Dermis microvascular lymphatic vessel endothelial cell (primary cell): ENCODE data around the gene NREP. TPM values are rescaled to one million over a fixed set of nuclear protein-coding genes. Genes with fewer than 3 reads are reported as not detected.
"Not testable (repeated sequence)": the region's sequence is repeated elsewhere in the genome, so short reads cannot be mapped to it uniquely, and the experiment has no call there.

Experiments
- DNase-seq, 2 donors: peaks; one replicate each; pipeline versions ENCODE4 v3.0.0 to v3.0.0-alpha.2; 2010; ENCODE audit warnings: low read depth in 2 of 2
- total RNA-seq: library from RNA; depleted of rRNA; stranded (reverse); fragments of >200 nt; gene quantifications from 2 replicates; pipeline ENCODE4 v1.2.1, GENCODE V29; 2014

Gene NREP
- total RNA-seq, 1 donor from 2014 or later = 11.2 TPM

DNA sequence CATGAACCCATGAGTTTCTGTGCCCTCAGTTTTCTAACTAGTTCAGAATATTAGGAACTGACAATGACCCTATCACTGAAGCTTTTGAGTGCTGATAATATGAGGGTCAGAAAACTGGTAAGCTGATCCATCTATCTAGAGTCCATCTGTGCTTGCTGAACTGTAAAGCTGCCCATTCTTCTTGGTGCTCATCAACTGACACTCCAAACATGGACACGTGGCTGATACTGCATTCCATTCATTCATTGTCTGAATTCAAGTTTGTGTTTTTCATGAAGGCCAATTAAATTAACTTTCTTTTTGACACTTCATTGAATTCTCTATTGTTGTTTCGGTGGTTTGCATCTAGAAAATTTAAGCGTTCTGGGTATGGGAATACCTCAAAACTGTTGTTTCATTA, 17.6 kb downstream of the NREP start:
- no peak for DNase-seq

DNA sequence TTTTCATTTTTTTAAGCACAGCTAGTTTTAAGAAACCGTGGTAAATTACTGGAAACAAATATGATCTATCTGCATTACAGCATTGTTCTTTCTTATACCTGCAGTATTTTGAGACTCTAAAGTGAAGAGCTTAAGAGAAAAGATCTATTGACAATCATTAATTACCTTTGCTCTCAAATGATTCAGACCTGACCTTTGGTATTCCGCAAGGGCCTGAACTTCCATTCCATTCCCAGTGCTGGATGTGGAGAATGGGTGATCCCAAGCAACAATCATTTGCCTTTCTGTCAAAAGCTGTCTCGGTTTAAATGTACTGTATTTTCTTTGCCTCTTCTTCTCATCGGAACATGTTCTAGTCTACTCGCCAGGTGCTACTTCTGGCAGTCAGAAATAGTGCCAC, 18.9 kb downstream of the NREP start:
- DNase-seq = no peak

DNA sequence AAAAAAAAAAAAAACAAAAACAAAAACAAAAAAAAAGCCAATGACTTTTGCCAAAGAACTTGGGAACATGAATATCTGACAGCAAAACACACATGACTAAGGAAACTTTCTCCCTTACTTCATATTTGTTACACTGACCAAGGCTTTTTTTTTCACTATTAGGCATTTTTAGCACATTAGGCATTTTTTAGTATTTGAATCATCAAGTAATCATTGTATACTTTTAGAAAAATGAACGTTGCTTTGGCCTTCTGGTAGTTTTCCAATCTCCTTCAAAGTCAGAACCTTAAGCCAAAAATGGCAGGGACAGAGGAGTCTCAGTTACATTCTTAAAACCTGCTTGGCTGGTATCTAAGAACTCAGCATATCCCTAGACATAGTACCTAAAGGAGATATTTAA, 19.3 kb downstream of the NREP start:
- DNase-seq = no peak

DNA sequence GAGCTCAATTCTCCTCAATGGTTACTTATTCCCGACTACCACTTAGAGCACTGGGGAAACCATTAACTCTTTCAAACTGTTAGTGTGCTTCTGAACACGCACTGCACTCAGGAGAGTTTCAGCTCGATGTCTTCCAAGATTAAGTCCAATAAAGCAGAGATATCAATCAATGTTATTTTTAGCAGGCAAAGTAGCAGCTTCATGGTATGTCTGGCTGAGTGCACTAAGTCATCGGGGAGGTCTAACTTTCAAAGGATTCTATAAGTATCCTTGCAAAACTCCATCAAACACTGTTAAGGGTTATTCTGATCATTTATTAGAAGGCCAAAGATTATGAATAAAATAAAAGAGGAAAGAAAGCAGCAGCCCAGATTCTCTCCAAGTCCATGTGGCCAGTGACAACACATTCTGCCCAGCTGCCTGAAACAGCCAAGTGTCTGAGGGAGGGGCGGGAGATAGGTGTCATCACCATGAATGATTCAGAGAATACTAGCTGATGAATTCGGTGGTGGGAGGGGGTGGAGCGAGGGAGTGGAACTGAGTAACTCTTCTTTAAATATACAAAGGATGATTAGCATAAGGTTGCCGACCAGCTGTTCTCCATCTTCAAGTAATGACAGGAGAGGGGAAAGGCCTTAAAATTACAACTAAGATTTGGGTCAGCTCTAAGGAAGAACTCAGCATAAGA, 21.3 kb downstream of the NREP start:
- DNase-seq = no peak

DNA sequence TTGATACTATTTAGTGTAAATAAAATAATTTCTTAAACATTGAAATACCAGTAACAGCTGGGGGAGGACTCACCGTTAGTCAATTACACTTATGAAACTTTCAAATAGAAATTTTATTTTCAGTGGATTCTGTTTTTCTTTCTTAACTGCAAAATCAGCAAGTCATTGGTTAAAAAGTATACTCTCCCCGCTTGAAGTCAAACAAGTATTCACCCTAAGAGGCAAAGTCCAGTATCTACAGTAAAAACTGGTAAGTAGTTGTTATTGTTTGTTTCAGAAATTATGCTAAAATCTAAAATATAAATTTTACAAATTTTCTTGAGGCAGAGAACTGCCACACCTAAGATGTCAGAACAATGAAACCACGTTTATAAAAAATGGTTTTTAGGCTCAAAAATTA, 22.4 kb downstream of the NREP start:
- DNase-seq = no peak

DNA sequence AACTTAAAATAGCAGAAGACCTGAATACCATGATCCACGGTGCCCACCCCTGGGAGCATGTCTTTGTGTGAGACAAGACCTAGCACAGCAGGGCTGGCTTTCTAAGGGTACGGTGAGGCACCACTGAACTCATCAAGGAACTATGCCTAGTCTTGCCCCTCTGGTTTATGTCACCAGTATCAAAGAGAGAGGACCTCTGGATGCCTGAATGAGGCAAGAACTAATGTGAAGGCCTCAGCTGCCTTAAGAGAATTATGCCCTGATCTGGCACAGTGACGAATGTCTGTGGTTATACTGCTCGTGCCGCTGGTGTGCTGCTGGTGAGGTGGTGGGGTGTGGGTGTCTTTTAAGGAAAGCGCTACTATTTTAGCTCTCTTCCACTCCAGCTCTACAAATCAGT, 23.0 kb downstream of the NREP start:
- no peak for DNase-seq

DNA sequence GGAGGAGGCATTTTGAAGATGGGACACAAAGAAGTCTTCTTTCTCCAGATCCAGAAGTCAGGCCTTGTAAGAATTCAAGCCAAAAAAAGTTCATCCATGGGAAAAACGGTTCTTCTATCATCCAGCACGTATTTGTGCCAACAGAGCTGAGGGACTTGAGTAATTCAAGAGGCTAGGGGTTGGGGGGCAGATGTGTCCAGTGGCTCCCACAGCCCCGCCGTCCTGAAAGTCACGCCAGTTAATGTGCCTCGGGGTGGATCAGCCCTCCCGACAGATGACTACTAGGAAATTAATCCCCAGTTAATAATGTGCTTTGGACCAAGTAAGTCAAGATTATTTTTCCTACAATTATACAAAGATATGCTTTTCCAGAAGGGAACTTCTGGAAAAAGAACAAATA, 23.4 kb downstream of the NREP start:
- no peak for DNase-seq

DNA sequence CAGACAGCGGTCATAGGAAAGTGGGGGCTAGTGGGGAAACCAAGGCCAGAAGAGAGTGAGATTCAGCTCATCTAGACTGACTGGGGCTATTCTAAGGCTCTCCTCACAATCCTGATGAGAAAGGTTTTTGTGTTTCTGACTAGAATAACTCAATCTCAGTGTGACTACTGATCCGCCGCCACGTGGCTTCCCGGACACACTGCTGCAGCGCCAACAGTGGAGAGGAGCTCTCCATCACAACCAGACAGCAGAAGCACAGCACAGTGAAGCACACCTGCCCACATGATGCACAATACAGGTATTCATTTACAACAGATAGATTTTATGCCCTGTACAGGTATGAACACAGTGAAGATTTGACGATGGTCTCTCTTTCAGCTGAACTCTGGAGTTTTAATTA, 25.4 kb downstream of the NREP start:
- DNase-seq = no peak

DNA sequence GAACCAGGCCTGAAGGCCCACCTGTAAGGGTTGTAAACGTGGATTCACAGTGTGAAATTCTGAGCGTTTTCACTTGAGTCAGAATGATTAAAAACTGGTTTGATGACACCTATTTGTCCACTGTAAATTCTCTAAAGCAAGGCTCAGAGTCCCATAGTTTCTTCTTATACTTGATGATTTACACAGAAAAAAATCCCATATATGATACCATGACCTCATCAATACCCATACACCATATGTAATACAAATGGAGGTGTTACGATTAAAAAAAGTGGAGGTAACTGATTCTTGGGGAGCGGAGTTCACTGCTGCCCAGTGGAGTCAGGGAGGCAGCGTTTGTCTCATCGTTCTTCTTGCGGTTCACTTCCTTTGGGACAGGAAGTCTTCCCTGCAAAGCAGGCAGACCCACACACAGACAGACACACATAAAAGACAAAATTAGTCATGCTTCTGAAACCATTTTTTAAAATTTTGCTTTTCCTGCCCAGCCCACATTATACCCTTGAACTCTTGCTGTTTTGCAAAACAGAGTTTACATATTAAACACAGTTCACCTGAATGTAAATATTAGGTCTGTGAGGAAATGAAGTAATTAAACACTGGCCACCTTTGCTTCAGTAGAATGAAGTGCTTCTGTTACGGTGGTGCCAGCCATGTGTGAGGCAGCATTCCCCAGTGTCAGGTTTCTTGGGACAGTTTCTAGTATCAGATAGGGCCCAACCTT, 26.2 kb downstream of the NREP start:
- DNase-seq = no peak

DNA sequence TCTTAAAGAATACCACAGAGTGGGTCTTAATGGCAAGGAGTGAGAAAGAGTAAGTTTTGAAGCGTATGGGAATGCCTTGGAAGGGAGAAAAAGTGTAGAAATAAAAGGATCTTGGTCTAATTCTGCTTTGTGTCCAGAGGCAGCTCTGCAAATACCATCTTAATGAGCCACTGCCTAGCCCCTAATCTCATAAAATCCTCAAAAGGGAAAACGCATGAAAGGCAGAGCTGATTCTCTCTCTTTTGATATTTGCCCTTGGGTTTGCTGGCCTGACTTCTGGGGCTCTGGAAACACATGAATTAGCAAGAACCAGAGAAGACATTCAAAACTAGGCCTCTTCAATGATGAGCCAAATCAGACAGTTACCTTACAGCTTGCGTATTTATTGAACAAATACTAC, 28.1 kb downstream of the NREP start:
- DNase-seq = no peak

DNA sequence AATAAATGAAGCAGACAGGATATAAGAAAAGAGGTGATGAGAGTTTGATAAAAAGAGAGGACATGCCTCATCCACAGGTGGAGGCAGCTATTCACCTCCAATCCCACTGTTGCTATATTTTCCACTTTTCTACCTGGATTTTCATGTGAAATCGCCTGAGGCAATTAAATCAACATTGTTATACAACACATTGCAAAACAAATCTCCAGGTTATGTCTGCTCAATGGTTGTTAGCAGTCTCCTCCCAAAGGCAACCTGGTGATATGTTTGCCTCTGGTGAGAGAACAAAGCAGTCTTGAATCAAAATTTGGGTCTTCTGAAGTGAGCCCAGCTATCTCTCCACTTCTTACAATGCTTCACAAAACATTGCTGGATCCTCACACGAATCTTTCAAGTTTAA, 30.0 kb downstream of the NREP start:
- no peak for DNase-seq

DNA sequence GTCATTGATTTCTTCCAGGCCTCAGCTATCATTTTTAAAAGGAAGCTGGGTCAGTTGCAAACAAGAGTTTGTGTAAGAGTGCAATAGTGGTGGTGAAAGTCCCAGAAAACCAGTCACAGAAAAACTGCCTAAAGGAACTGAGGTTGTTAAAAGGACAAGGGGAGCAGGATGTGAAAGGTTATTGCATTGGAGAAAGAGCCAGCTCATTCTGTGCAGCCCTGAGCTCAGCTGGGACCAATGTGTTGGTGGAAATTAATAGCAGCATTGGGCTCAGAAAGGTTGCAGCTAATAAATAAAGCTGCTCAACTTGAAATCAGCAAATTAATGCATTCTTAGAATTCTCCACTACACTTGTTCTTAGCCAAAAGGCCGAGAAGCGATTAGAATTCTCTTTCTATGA, 34.9 kb downstream of the NREP start:
- no peak for DNase-seq

DNA sequence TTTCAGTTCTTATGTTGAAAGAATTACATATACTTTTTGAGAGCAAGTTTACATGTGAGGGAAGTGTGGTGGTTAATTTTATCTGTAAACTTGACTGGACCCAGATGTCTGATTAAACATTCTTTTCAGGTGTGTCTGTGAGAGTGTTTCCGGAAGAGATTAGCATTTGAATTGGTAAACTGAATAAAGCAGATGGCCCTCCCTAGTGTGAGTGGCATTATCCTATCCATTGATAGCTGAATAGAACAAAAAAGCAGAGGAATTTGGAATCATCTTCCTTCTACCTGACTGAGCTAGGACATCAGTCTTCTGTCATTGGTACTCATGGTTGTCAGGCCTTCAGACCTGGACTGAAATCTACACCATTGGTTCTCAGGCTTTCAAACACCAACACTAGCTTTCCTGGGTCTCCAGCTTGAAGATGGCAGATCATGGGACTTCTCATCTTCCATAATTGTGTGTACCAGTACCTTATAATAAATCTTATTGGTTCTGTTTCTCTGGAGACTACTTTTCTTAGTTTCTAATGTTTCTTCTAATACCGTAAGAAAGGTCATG, 36.6 kb downstream of the NREP start:
- DNase-seq = no peak

DNA sequence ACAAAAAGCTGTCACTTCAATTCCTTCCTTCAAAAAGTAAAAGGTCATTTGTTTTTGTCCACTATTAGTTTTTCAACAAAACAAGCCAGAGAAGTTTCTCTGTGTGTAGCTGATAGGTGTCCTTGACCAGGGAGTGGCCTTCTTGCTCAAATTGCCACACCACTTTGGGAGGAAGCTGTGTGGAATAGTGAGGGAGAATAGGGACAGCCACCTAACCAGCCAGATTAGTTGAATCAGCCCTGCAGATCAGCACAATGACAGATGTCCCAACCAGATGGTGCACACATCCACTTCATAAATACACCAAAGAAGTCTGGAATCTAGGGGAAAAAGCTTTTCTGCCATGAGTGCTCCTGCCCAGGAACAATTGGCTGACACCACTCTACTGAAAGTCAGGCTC, 37.2 kb downstream of the NREP start:
- no peak for DNase-seq

DNA sequence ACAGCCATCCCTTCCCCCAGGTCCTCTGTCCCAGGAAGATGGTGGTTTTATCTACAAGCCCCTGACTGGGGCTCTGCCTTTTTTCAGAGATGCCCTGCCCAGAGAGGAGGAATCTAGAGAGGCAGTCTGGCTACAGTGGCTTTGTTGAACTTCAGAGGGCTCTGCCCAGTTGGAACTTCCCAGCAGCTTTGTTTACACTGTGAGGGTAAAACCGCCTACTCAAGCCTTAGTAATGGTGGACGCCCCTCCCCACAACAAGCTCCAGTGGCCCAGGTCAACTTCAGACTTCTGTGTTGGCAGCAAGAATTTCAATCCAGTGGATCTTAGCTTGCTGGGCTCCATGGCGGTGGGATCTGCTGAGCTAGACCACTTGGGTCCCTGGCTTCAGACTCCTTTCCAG, 40.2 kb downstream of the NREP start:
- DNase-seq = not testable (repeated sequence)

DNA sequence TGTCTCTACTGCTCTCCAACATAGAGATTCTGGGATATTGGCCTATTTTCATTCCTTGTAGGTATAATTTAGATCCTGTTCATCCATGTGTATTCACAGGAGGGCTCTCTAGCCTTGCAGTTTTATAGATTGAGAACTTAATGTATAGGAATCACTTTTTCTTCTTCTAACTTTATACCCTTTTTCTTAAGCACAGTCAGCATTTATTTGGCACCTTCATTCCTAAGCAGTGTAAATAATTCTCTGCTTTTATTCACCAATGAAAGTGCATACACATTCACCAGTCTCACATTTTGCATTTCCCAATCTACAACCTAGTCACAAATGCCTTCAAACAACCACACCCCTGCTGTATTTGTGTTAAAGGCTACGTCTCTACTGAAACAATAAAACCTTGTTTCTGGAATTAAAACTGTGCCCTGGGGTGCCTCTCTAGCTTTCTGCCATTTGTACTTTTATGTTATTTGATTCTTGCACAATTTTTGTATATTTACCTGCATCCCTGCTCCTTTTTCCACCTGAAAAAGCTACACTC, 49.3 kb downstream of the NREP start:
- DNase-seq = no peak

DNA sequence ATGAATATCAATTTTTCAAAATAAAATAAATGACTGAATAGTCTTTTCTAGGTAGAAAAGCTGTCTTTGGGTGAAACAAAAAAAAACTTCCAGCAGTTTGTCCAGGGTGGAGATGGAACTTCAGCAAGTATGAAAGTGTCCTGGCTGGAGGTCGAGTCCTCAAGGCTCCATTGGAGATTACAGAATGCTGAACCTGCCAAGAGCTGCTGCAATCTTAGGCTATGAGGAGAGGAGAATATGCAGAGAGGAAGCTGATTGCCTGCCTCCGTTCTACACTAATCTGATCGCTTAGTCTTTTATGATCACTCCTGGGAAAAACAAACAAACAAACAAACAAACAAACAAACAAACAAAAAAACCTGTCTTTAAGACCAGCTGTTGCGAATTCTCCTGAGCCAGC, 50.6 kb downstream of the NREP start:
- DNase-seq = no peak

DNA sequence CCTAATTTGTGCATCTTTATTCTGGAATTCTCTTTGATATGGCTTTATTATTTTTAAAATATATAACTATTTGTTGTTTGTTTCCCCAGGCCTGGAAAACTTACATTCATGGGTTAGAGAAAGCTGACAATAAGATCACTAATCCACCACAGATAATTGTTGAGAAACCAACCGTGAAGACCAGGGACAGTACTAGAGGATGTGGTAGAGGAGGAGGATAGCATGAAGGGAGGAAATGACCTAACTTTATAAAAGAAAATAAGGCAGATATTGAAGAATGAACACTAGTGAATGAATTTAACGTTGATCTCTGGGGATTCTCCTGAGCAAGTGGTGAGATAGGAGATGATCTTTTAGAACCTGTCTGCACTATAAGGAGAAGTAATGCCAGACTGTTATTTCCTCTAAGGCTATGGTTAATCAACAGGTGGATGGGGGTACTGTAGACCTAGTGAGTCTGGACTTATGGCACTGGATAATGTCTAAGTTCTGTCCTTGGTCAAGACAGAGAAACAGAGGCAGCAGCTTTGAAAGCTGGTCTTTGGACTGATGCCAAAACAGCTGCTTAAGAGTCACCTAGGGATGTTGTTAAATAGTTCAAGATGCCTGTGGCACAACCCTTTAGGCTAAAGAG, 52.4 kb downstream of the NREP start:
- no peak for DNase-seq

DNA sequence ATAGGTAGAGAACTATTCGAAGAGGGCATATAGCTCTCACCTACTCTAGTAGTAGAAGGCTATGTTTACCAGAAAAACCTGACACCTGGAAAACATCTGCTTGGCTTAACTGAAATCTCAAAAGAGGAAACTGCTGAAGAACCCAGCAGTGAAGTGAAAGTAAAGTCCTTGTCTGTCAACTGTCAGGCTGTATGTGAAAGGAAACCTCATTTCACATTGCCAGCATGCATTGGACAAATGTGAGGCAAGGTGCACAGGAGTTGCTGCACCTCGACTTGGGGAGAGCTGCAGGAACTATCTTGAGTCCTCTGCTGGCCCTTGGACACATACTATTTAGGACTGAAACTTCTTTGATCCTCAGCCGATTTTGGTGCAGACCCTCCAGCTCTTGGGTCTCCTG, 53.3 kb downstream of the NREP start:
- no peak for DNase-seq

DNA sequence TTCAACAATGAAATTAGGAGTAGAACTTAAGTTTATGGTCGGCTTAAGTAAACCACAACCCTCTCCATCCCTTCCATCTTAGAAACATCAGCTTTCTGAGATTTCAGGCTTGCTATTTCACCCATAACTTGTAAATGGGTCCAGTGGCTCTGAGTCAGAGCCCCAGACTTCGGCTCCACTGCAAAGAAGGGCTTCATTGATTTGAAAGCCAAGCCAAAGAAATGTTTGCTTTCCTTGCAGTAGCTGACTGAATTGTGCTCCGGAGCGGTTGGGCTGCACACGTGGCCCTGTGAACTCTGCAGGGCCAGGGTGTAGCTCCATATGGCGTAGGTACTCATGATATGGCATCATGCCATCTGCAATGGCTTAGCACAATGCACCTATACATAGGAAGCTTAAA, 57.0 kb downstream of the NREP start:
- no peak for DNase-seq

DNA sequence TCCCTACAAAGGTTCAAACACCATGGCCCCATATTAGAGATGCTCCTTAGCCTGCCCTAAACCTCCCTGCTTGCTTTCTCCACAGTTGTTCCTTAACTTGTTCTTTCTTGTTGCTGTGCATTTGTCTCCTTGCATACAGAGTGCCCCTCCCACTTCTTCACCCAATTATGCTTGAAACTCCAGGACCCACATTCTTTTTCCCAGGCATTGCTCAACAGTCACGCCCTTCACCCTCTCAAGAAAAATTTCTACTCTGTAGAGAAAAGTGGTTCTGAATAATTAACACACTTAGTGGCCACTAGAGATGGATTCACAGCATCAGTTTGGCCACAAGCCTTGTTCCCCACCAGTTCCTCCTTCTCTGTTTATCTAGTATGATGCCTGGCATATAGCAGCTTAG, 57.7 kb downstream of the NREP start:
- DNase-seq = no peak
